ENCODE data around the gene GLT6D1.

GLT6D1 gene

DNA sequence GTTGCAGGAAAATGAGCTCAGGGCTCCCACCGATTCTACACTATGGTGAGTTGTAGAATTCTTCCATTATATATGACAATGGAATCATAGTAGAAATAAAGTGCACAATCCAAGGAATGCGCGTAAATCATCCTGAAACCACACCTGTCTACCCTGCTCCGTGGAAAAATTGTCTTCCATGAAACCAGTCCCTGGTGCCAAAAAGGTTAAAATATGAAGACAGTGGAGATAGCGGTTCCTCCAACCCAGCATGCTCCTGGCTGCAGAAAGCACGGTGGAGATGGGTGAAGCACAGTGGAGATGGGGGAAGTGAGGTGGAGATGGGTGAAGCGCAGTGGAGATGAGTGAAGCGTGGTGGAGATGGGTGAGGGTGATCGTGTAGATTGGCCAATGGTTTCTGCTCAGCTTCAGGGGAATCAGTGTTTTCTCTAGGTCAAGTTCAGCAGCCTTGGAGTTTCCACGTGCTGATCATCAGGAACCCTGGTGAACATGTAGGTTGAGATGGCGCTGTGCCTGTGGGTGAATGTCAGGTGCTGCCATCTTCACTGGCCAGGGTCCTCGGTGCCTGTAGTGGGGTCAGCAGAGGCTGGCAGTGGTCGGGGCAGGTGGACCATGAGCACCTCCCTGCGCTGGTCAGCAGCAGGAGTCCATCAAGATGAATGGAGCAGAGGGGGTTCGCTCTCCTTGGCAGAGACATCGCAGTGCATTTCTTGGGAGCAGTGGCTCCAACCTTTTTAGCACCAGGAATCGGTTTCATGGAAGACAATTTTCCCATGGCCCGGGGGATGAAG, 57.5 kb downstream of the GLT6D1 start:
- no peaks in the 10 kb centered on the region for H3K4me1 Mint-ChIP-seq
- H3K4me3 Mint-ChIP-seq, result no peak overlapping the region
- ATAC-seq (no peak), DNase-seq (no peak)
- H3K27me3 Mint-ChIP-seq, result peaks cover 3% of the 10 kb centered on the region
- H3K36me3 Mint-ChIP-seq (ENCODE audit: low read depth), result no peaks in the 10 kb centered on the region
- no peak overlapping the region for H3K27ac Mint-ChIP-seq
- no peaks in the 10 kb centered on the region for H3K9me3 Mint-ChIP-seq

DNA sequence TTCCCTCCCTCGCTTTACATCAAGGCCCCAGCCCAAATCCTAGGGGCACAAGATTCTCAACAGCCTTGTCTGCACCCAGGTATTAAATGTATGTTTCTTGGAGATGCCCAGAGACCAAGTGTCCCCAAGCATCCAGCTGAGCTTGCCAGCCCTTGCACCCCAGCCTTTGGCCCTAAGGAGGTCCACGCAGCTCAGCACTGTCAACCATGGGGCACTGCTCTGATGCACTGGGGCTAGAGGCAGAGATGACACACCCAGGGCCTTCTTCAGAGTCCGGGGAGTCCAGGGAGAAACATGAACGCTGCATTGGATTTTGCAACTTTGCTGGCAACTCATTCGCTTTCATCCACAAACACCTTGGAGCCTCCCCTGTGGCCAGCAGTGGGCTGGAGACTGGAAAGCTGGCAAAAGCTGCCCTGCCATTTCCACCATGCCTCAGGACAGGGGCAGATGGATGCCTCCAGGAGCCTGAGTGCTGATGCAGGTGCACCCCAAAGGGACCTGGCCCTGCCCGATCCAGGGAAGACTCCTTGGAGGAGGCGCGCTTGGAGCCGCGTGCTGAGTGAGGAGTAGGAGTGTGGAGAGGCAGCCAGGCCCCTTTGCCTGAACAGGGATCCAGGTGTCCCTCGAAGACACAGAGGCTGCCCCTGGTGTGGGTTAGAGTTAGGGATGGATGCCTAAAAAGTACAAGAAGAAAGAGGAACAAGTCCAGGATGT, 58.5 kb downstream of the GLT6D1 start:
- Mint-ChIP-seq H3K27me3 (peaks cover 3% of the 10 kb centered on the region), H3K4me3 (no peak overlapping the region), H3K27ac (no peak overlapping the region), H3K36me3 (ENCODE audit: low read depth) (no peaks in the 10 kb centered on the region), H3K9me3 (no peaks in the 10 kb centered on the region), H3K4me1 (no peaks in the 10 kb centered on the region)
- DNase-seq, result no peak
- no peak for ATAC-seq

- no peak overlapping the region for H3K4me3 Mint-ChIP-seq
- ATAC-seq (no peak), DNase-seq (no peak)
- no peak overlapping the region for H3K27ac Mint-ChIP-seq
- no peaks in the 10 kb centered on the region for H3K36me3 Mint-ChIP-seq (ENCODE audit: low read depth)
- peaks cover 3% of the 10 kb centered on the region for H3K27me3 Mint-ChIP-seq
- no peaks in the 10 kb centered on the region for H3K4me1 Mint-ChIP-seq
- no peaks in the 10 kb centered on the region for H3K9me3 Mint-ChIP-seq
Measured at GRCh38 chr9:135579889-135580660, 59.3 kb downstream of the GLT6D1 start.

DNA sequence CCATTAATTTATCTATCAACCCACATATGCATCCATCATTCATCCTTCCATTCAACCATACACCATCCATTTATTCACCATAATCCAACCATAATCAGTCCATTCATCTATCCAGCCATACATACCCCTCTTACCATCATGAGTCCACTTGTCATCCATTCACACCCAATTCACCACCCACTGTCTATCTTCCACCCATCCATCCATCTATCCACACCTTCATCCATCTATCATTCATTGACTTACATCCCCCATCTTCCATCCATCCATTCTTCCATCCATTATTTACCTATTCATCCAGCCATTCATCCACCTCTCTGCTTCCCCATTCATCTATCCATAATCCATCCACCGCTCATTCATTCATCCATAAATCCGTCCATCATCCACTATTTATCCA, 60.0 kb downstream of the GLT6D1 start:
- Mint-ChIP-seq H3K9me3 (no peaks in the 10 kb centered on the region), H3K36me3 (ENCODE audit: low read depth) (no peaks in the 10 kb centered on the region), H3K4me1 (no peaks in the 10 kb centered on the region), H3K27ac (no peak overlapping the region), H3K4me3 (no peak overlapping the region), H3K27me3 (peaks cover 3% of the 10 kb centered on the region)
- DNase-seq, result no peak
- no peak for ATAC-seq

GRCh38 chr9:135577256-135577655, 62.1 kb downstream of the GLT6D1 start:
- Mint-ChIP-seq H3K36me3 (ENCODE audit: low read depth) (no peaks in the 10 kb centered on the region), H3K4me1 (no peaks in the 10 kb centered on the region), H3K27ac (no peak overlapping the region), H3K9me3 (no peaks in the 10 kb centered on the region), H3K4me3 (no peak overlapping the region), H3K27me3 (no peaks in the 10 kb centered on the region)
- DNase-seq (no peak), ATAC-seq (no peak)

DNA sequence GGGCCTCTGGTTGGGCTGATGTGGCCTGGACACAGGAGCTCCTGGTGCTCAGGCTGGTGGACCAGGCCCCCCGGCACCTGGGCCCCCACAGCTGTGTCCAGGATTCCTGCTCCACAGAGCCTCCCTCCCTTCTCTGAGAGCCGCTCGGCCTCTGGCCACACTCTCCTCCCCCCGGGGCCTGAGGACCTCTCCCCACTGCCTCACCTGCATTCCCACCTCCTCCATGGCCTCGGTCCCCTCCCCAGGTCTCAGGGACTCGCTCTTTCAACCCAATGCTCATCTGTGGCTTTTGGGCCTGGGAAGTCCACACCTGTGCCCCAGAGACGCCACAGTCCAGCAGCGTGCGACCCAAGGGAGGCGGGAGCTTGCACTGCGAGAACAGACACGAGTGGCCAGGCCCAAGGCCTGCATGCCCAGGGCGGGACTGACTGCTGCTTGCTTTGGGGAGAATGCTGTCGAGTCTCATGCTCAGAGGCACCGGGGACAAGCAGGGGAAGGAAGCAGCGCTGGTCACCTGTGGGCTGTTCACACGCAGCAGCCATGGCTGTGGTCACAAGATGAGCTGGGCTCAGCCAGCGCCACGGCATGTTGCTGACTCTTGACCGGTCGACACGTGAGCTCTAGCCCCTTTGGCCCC, 63.2 kb downstream of the GLT6D1 start:
- no peaks in the 10 kb centered on the region for H3K36me3 Mint-ChIP-seq (ENCODE audit: low read depth)
- ATAC-seq (no peak), DNase-seq (no peak)
- no peaks in the 10 kb centered on the region for H3K4me1 Mint-ChIP-seq
- H3K4me3 Mint-ChIP-seq, result no peak overlapping the region
- no peaks in the 10 kb centered on the region for H3K9me3 Mint-ChIP-seq
- H3K27ac Mint-ChIP-seq, result no peak overlapping the region
- H3K27me3 Mint-ChIP-seq, result no peaks in the 10 kb centered on the region

DNA sequence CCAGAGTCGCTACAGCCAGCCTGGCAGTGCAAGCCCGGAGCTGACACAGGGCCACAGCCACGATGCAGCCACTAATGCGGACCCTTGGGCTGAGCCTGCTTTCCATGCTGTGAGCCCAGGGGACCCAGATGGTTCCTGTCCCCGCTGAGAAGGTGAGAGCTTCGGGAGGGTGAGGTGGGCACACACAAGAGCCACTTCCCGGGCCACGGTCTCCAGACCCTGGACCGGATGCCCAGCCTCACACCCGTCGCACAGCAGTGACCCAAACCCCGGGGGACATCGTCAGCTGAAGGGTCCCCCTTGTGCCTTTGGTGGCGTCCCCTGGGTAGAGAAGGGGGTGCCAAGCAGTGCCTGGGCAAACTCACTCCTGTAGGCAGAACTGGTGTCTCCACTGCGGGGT, 64.4 kb downstream of the GLT6D1 start:
- H3K4me1 Mint-ChIP-seq, result no peaks in the 10 kb centered on the region
- H3K36me3 Mint-ChIP-seq (ENCODE audit: low read depth), result no peaks in the 10 kb centered on the region
- peaks cover 2% of the 10 kb centered on the region for H3K27me3 Mint-ChIP-seq
- no peak overlapping the region for H3K27ac Mint-ChIP-seq
- no peak overlapping the region for H3K4me3 Mint-ChIP-seq
- no peak for DNase-seq
- ATAC-seq, result no peak
- no peaks in the 10 kb centered on the region for H3K9me3 Mint-ChIP-seq

DNA sequence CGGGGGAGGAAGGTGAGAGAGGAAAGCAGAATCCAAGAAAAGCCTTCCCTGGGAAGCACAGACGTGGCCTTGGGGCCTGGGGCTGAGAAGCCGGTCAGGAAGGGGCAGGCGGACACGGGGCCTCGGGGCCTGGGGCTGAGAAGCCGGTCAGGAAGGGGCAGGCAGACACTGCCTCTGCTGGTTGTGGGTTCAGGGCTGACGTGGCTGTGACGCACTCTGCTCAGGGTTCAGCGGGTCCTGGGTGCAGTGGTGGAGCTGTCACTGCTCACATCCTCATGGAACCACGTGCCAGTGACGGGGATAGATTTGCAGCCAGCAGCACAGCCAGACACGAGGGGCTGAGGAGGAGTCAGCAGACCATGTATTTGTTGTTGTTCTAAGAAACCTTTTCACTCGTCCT, 65.0 kb downstream of the GLT6D1 start:
- Mint-ChIP-seq H3K27me3 (peaks cover 2% of the 10 kb centered on the region), H3K36me3 (ENCODE audit: low read depth) (no peaks in the 10 kb centered on the region), H3K4me3 (no peak overlapping the region), H3K9me3 (peaks cover 3% of the 10 kb centered on the region), H3K27ac (no peak overlapping the region), H3K4me1 (no peaks in the 10 kb centered on the region)
- ATAC-seq (no peak), DNase-seq (no peak)

Data from activated naive CD8-positive, alpha-beta T cell treated with anti-CD3 and anti-CD28 coated beads, Interleukin-2, amount 50 U/mL, for 24 hours (primary cell).